Glutamatergic neuron (in vitro differentiated cells): ENCODE results near the gene GFPT2. TPM values are rescaled to one million over a fixed set of nuclear protein-coding genes. Genes with fewer than 3 reads are reported as not detected.

ENCODE experiments used
- DNase-seq: peaks from one replicate; pipeline ENCODE4 v3.0.0; 2022
- H3K27ac Mint-ChIP-seq: one replicate; pipeline ENCODE4 v1.8.0; 2020; ENCODE audit warnings: mild to moderate bottlenecking, mixed read lengths, inconsistent platforms; ENCODE audit not compliant: unreplicated experiment
- H3K27me3 Mint-ChIP-seq: one replicate; pipeline ENCODE4 v1.8.0; 2020; ENCODE audit warnings: mild to moderate bottlenecking, moderate library complexity, mixed read lengths, inconsistent platforms; ENCODE audit not compliant: unreplicated experiment
- H3K36me3 Mint-ChIP-seq: one replicate; pipeline ENCODE4 v1.8.0; 2020; ENCODE audit warnings: mild to moderate bottlenecking, mixed read lengths, inconsistent platforms; ENCODE audit not compliant: unreplicated experiment
- H3K4me1 Mint-ChIP-seq: one replicate; pipeline ENCODE4 v1.8.0; 2020; ENCODE audit warnings: mild to moderate bottlenecking, low read depth, mixed read lengths, inconsistent platforms; ENCODE audit not compliant: unreplicated experiment
- H3K4me3 Mint-ChIP-seq: one replicate; pipeline ENCODE4 v1.8.0; 2020; ENCODE audit warnings: mild to moderate bottlenecking, mixed read lengths, inconsistent platforms; ENCODE audit not compliant: unreplicated experiment
- H3K9me3 Mint-ChIP-seq: one replicate; pipeline ENCODE4 v1.8.0; 2020; ENCODE audit warnings: mild to moderate bottlenecking, moderate library complexity, mixed read lengths, inconsistent platforms; ENCODE audit not compliant: unreplicated experiment
- total RNA-seq: library from RNA; stranded (reverse); fragmentation: NEBNext Ultra II Directional; extraction: Animal tissue kit (Norgen Biotek cat#: 25700); gene quantifications from one replicate; pipeline ENCODE4 v1.2.1, GENCODE V29; 2021; ENCODE audit not compliant: unreplicated experiment
- TF ChIP-seq, protein P1 (sequence below): fragments of 200-600 bp; sonication (generic); IDR thresholded peaks from one replicate; pipeline ENCODE4 v1.5.0; 2021; ENCODE audit not compliant: partially characterized antibody, unreplicated experiment

GFPT2 gene
- total RNA-seq, 1 donor from 2014 or later, result 11.6 TPM

DNA sequence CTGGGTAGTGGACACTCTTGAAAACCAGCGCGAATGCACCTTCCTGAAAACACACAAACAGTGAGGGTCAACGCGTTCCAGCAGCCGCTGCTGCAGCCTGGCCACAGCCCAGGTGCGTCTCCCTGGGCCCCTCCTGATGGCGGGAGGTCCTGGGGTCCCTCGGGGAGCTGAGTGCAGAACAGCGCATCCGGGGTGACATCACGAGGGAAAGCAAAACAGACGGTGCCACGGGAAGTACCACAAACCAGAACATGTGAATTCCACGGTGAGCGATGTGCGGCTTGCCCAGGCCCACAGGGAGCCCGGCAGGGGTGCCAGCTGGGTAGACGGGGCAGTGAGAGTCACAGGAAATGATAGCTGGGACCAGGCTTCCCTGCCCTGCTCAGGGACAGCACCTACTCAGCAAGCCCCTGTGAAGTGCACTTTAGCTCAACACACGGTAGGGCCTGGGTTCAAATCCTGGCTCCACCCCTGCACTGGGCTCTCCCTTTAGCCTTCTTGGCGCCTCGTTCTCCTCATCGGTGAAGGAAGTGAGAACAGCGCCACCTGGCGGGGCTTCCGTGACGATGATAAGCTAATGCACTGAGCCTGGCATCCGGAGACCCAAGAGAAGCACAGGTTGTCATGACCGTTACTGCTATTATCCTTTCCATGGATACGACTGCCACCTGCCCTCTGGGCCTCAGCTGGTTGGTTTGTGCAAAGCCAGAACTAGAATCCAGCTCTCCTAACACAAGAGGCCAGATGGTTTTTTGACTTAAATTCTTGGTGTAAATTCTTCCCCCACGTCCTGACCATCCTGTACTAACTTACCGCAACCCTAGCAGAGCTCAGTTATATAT lies 24.6 kb downstream of the GFPT2 start:
- H3K36me3 Mint-ChIP-seq, result no peaks in the 10 kb centered on the region
- TF ChIP-seq, protein P1, sequence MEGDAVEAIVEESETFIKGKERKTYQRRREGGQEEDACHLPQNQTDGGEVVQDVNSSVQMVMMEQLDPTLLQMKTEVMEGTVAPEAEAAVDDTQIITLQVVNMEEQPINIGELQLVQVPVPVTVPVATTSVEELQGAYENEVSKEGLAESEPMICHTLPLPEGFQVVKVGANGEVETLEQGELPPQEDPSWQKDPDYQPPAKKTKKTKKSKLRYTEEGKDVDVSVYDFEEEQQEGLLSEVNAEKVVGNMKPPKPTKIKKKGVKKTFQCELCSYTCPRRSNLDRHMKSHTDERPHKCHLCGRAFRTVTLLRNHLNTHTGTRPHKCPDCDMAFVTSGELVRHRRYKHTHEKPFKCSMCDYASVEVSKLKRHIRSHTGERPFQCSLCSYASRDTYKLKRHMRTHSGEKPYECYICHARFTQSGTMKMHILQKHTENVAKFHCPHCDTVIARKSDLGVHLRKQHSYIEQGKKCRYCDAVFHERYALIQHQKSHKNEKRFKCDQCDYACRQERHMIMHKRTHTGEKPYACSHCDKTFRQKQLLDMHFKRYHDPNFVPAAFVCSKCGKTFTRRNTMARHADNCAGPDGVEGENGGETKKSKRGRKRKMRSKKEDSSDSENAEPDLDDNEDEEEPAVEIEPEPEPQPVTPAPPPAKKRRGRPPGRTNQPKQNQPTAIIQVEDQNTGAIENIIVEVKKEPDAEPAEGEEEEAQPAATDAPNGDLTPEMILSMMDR, result peak; percentile 88

DNA sequence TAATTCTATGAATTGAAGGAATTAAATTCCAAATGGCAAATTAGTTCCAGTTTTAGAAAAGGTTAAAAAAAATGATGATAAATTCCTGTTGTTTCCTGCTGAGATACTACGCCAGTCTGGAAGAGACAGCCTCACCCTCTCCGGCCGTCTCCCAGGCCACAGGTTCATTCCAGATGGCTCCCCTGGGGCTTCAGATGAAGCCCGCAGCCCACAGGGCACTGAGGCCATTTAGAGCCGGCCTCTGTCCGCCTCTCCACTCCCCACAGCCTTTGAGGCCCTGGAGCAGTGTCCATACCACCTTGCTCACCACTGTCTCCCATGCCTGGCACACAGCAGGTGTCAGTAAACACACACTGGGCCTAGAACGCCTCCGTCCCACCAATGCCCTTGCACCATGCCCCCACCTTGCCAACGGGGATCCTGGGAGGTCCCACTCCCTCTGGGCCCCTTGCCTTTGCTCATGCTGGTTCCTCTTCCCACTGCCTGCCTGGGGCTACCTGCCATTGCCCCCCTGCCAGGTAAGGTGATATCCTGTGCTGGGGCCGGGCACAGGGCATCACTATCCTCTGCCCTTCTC lies 26.1 kb downstream of the GFPT2 start:
- Mint-ChIP-seq H3K4me1 (peaks cover 11% of the 10 kb centered on the region), H3K4me3 (no peak overlapping the region), H3K36me3 (no peaks in the 10 kb centered on the region), H3K27me3 (no peaks in the 10 kb centered on the region), H3K27ac (no peak overlapping the region), H3K9me3 (no peaks in the 10 kb centered on the region)
- TF ChIP-seq, protein P1, result no peak
- no peak for DNase-seq

More for the DNA sequence above, 24.6 kb downstream of the GFPT2 start:
- H3K4me1 Mint-ChIP-seq, result peaks cover 8% of the 10 kb centered on the region
- no peak overlapping the region for H3K27ac Mint-ChIP-seq
- H3K27me3 Mint-ChIP-seq, result peaks cover 2% of the 10 kb centered on the region
- peak; percentile 90 for DNase-seq
- H3K9me3 Mint-ChIP-seq, result no peaks in the 10 kb centered on the region
- H3K4me3 Mint-ChIP-seq, result no peak overlapping the region

DNA sequence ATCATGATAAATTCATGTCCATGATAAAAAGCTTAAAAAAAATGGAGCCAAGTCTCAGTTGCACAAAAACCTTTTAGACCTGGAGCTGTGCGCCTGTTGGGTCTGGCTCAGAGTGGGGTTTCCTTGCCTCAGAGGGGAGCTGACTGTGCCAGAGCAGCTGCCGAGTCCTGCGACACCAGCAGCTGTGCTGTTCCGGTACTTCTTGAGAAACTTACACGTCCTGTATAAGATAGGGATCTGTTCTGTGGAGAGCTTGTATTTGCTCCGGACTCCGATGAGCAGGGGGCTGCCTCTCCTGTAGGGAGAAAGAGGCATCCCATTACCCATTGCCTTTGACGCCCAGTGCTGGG lies 28.6 kb downstream of the GFPT2 start:
- H3K27ac Mint-ChIP-seq, result no peak overlapping the region
- TF ChIP-seq, protein P1, result no peak
- H3K27me3 Mint-ChIP-seq, result peaks cover 3% of the 10 kb centered on the region
- peaks cover 11% of the 10 kb centered on the region for H3K4me1 Mint-ChIP-seq
- no peaks in the 10 kb centered on the region for H3K9me3 Mint-ChIP-seq
- no peak overlapping the region for H3K4me3 Mint-ChIP-seq
- DNase-seq, result no peak
- H3K36me3 Mint-ChIP-seq, result peaks cover 1% of the 10 kb centered on the region

DNA sequence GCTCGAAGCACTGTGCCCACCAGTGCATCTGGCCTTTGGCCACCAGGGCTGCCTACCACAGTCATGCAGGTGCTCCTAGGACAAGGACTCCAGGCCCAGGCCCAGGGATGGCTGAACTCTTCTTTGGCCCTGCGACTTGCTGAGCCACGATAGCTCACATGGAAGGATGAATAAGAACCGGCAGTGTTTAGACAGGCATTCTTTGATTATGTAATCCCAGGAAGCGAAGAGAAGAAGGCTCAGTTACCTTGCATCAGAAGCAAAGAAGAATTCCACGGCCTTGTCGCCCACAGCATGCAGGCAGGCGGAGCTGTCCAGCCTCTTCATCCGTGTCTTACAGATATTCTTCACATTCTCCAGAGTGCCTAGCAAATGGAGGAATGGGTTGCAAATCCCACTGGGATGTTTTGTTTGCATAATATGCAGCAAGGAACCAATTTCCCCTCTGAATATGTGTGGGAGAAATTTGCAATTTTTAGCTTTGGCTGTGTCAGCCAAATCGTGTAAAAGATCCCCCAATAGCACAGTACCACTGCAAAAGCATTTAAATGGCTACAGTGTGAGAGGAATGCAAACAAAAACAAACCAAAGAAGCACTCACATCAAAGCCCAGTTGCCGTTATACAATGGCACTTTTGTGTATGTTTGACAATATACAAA lies 29.1 kb downstream of the GFPT2 start:
- Mint-ChIP-seq H3K27ac (no peak overlapping the region), H3K27me3 (peaks cover 4% of the 10 kb centered on the region), H3K4me3 (no peak overlapping the region), H3K9me3 (no peaks in the 10 kb centered on the region), H3K36me3 (peaks cover 6% of the 10 kb centered on the region), H3K4me1 (peaks cover 11% of the 10 kb centered on the region)
- TF ChIP-seq, protein P1, result peak; percentile 17
- no peak for DNase-seq
